Measurements from ENCODE around the gene URM1.
A peak's percentile ranks its signal among the peaks of the same experiment; 100 is the strongest.

The URM1 gene

GRCh38 chr9:128349772-128350171, 21.4 kb upstream of the URM1 start:
- DNase-seq = no peak

GRCh38 chr9:128355451-128355850, 15.7 kb upstream of the URM1 start:
- DNase-seq = no peak

GRCh38 chr9:128358090-128358489, 13.1 kb upstream of the URM1 start:
- DNase-seq = no peak

- no peak for DNase-seq
These were observed 12.3 kb upstream of the URM1 start for GRCh38 chr9:128358861-128359260.

- DNase-seq = no peak
These were observed 10.3 kb upstream of the URM1 start for GRCh38 chr9:128360826-128361225.

GRCh38 chr9:128361296-128361985, 9.7 kb upstream of the URM1 start:
- DNase-seq = no peak

- DNase-seq = peak; percentile 81
These were observed 9.1 kb upstream of the URM1 start for GRCh38 chr9:128361986-128362646.

GRCh38 chr9:128362774-128363173, 8.4 kb upstream of the URM1 start:
- DNase-seq = no peak

GRCh38 chr9:128365525-128365924, 5.6 kb upstream of the URM1 start:
- no peak for DNase-seq

GRCh38 chr9:128369024-128369706, 2.0 kb upstream of the URM1 start:
- DNase-seq = no peak

- DNase-seq = no peak
These were observed 815 bp upstream of the URM1 start for GRCh38 chr9:128370367-128370751.

- DNase-seq = no peak
These were observed 500 bp downstream of the URM1 start for GRCh38 chr9:128371630-128372117.

GRCh38 chr9:128372188-128372641, 1.0 kb downstream of the URM1 start:
- no peak for DNase-seq

- DNase-seq = no peak
These were observed 1.6 kb downstream of the URM1 start for GRCh38 chr9:128372784-128373183.

- no peak for DNase-seq
These were observed 3.1 kb downstream of the URM1 start for GRCh38 chr9:128374221-128374675.

- no peak for DNase-seq
These were observed 4.7 kb downstream of the URM1 start for GRCh38 chr9:128375865-128376264.

GRCh38 chr9:128382261-128382660, 11.1 kb downstream of the URM1 start:
- DNase-seq = no peak

GRCh38 chr9:128383007-128383753, 12.0 kb downstream of the URM1 start:
- no peak for DNase-seq

- DNase-seq = no peak
These were observed 12.6 kb downstream of the URM1 start for GRCh38 chr9:128383791-128384190.

- no peak for DNase-seq
These were observed 13.8 kb downstream of the URM1 start for GRCh38 chr9:128384801-128385495.

- no peak for DNase-seq
These were observed 14.6 kb downstream of the URM1 start for GRCh38 chr9:128385496-128386460.

Measured in fibroblast of skin of abdomen (primary cell).